GM21723 (cell line): ENCODE results near the gene HPSE2.
"Not testable (repeated sequence)": the region's sequence is repeated elsewhere in the genome, so short reads cannot be mapped to it uniquely, and the experiment has no call there.

Experiments
- ATAC-seq: cut with Tn5 transposase; IDR thresholded peaks from one replicate; pipeline ENCODE4 v1.9.1; 2021; ENCODE audit warnings: mild to moderate bottlenecking, moderate library complexity; ENCODE audit not compliant: unreplicated experiment

The HPSE2 gene

DNA sequence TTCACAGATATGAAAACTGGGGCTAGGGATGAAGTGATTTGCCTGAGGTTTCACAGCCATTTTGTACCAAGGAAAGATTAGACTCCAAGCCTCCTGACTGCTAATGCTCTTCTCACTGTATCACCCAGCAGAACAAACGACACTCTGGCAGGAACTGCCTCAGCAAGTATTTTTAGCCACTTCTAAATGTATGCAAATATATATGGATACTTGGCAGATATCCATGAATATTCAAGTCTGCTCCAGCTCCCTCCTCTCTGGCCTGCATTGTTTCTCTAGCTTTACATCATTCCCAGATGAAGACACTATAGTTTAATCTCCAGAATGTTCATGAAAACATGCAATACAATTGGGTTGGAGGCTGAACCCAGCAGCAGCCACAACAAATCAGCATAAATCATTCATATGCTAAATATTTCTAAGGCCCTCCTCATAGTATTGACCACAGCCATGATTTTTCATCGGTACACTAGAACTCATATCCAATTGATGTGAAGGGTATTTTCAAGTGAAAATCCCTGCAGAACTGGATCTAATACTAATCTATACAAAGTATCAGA, 65.5 kb downstream of the HPSE2 start:
- ATAC-seq, result no peak

DNA sequence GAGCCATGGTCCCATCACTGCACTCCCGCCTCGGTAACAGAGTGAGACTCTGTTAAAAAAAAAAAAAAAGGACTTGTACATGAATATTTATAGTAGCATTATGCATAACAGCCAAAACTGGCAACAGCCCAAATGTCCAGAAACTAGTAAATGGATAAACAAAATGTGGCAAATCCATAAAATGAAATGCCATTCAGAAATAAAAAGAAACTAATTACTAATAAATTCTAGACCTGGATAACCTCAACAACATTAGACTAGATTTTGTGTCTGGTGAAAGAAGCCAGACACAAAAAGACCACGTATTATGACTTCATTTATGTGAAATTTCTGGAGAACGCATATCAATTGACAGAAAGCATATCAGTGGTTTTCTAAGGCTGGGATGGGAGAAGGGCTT, 74.5 kb downstream of the HPSE2 start:
- ATAC-seq, result no peak

DNA sequence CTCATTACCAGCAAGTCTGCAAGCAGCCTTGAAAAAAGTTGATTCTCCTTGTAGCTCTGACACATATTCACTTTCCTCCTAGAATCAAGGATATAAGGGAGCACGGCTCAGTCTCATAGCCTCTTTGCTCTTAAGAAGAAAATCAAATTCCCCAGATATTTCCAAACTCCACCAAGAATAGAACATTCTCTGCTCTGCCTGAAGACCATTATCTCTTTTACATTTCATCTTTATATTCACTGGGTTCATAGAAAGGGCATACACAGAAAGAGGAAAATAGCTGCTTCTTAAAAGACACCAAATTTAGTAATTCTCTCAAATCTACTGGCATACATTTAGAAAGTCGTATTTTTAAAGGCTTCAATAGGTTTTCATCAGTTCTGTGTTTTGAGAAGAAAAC, 92.0 kb downstream of the HPSE2 start:
- no peak for ATAC-seq

DNA sequence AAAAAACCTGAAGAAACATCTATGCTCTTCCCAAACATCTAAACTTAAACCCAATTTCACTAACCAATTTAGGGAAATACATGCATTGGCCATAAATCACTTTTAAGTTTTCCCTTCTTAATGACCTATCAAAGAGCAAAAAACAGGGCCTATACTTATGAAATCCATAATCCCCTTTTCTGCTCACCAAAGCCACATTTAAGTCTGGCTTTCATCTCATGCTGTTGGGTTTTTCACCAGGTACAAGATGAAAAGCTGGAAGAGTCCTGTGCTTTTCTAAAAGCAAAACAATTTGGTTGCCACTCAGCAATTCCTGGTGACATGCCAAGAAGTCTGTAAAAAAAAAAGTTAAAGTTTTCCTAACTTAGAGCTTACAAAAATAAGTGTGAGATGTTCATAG, 92.6 kb downstream of the HPSE2 start:
- ATAC-seq, result no peak

GRCh38 chr10:99132897-99133296, 102.8 kb downstream of the HPSE2 start:
- not testable (repeated sequence) for ATAC-seq

DNA sequence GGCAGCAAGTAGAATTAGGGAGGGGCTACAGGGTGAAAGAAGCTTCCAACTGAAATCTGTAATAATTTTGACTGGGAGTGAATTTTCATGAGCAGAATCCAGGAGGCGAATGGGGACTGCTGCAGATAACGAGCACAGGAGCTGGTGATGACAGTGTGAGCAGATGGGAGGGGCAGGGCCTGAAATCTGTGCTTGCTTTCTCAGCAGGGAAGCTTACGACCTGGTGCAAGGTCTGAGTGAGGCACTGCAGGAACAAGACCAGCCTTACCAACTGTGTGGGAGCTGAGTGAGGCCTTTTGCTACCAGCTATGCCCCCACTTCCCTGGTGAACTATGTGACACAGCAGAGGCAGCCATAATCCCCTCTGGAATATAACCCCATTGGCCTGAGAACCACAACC, 109.8 kb downstream of the HPSE2 start:
- no peak for ATAC-seq

GRCh38 chr10:99124376-99124775, 111.3 kb downstream of the HPSE2 start:
- ATAC-seq, result no peak

- ATAC-seq, result no peak
Measured at GRCh38 chr10:99123851-99124250, 111.8 kb downstream of the HPSE2 start.

GRCh38 chr10:99123336-99123735, 112.3 kb downstream of the HPSE2 start:
- ATAC-seq, result no peak

DNA sequence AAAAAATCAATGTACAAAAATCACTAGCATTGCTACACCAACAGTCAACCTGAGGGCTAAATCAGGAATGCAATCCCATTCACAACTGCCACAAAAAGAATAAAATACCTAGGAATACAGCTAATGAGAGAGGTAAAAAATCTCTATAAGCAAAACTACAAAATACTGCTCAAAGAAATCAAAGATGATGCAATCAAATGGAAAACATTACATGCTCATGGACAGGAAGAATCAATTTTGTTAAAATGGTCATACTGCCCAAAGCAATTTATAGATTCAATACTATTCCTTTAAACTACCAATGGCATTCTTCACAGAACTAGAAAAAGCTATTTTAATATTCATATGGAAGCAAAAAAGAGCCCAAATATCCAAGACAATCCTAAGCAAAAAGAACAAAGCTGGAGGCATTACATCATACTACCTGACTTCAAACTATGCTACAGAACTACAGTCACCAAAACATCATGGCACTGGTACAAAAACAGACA, 116.3 kb downstream of the HPSE2 start:
- no peak for ATAC-seq

GRCh38 chr10:99115703-99116102, 119.9 kb downstream of the HPSE2 start:
- no peak for ATAC-seq

DNA sequence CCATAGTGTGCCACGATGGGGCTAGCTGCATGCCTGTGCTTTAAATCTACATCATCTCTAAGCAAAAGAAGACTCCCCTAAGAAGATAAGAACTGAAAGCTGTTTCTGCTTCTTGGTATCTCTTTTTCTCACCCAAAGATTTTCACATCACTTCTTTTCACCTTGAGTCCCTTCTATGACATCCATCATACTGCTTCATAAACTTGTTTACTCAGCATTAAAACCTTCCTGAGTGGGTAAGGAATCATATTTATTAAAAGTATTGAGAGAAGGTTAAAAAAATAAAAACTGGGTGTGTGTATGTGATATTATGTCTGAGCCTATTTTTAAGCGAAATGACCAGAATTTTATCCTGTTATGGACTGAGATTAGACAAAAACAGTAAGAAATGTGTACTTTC, 150.3 kb downstream of the HPSE2 start:
- no peak for ATAC-seq

DNA sequence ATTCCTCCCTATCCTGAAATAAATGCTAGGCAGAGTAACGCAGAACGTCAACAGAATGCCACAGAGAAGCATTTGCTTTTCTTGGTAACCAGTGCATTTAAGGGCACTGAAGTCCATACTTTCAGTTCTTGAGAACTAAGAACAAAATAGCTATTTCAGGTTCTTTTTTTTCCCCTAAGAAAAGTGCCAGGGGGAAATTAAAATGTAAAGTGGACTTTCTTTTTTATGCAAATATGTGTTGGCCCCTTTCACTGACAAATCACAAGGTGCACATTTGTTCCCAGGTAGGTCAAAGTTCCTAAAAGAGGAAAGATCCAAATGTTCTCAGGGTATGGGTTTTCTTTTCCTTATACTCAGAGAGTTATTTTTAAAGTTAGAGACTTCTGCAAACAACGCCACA, 151.5 kb downstream of the HPSE2 start:
- ATAC-seq, result no peak

DNA sequence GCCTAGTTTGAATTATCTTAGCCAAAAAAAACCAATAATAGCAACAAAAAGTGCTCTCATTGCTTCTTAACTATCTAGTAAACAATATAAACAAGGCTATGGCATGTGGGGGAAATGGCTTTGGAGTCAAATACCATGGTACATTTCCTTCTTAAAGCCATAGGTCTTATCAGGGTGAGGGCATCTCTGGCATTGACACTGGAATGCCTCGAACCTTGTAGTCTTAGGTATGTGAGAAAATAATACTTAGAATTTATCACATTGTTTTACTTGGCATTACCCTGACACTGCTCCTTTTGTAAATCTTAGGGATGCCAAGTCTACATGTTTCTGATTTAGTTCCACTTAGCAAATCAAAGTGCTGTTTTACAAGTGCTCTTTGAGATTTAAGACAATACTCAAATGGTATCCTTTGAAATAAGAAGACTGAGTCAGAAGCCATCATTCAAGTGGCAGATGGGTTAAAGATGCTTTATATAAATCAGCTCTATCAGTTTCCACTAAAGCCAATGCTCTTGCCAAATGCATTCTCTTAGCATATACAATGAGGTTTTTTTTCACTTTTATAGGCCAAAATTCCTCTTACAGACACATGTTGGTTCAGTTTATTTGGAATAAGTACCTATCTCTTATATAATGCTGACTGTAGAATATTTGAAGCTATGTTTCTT, 155.2 kb downstream of the HPSE2 start:
- no peak for ATAC-seq

DNA sequence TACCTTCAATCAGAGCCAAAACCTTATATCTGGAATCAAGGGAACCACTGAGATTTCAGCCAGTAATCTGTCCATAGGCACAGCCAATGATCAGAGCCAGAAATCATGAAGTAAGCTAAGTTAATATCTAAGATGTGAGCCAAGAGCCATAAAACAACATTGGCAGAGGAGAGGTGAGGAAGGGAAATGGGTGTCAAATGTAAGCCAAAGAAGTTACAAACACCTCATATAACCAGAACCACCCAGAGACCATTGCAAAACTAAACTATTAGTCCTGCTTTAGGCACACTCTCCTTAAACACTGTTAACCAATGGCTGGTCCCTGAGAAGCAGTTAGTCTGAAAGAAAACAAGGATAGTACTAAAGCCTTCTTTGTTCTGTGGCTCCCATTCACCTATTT, 173.1 kb downstream of the HPSE2 start:
- ATAC-seq, result no peak

GRCh38 chr10:99058762-99059161, 176.9 kb downstream of the HPSE2 start:
- no peak for ATAC-seq

DNA sequence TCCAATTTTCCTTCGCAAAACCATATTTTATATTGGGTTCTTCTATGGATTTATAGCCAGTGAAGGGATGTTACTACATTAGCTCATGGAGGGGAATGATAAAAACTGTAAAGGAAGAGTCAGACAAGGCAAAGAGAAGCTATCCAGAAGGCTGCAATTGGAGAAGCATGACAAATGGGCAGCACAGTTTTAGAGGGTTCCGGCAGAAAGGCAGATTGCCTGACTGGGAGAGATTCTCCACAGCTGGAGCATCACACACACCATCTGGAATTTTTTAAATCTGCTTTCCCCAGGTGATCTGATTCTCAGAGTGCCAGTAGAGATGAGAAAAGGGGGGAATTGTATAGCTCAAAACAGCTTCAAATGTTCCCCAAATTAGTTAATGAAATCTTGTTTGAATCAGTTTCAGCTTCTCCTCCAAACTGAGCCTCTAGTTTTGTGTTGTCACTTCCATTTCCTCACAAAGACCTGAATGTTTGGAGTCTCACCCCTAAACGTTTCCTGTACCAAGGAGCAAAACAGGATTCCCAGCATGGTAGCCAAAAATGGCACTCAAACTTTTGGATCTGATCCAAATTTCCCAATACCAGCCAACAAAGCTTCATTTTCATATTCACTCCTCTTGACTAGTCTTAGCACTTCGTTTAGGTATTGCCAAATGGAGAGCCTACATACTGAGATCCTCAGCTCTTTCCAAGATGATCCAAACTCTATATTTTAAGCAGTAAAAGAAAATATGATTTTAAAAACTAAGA, 177.5 kb downstream of the HPSE2 start:
- no peak for ATAC-seq

DNA sequence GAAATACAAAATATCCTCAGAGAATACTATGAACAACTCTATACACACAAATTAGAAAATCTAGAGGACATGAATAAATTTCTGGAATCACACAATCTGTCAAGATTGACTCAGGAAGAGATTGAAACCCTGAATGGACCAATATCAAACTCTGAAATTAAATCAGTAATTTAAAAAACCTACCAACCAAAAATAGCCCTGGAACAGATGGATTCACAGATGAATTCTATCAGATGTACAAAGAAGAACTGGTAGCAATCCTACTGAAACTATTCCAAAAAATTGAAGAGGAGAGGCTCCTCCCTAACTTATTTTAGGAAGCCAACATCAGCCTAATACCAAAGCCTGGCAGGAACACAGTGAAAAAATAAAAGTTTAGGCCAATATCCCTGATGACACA, 190.0 kb downstream of the HPSE2 start:
- ATAC-seq, result no peak

DNA sequence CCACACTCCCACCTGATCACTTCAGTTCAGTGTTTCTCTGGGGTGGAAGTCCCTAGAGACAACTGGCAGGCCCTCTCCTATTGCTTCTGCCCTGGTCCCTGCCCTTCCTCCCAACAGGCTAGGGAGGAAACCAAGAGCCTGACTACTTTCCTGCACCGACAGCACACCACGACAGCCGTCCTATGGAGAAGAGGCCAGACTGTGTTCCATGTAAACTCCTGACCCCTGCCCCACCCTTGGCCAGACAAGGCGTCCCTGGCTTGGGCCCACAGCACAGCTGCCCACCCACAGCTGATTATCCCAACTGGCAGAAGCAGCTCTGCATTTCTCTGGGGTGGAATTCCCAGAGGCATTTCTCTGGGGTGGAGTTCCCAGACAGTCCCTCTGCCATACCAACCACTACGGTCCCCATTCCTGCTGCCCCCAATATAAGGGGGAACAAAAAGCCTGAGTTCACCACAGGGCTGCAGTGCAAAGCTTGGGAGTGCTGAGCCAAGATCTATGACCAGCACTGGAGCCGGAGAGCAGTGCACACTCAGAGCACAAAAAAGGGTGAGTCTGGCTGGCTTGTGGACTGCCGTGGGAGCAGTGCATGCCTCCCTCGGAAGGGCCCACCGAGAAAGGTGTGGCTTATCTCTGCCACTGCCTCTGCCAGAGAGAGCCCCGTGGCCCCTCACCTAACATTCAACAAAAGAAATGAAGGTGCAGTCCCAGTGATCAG, 193.4 kb downstream of the HPSE2 start:
- no peak for ATAC-seq

- no peak for ATAC-seq
Measured at GRCh38 chr10:99041468-99041867, 194.2 kb downstream of the HPSE2 start.

DNA sequence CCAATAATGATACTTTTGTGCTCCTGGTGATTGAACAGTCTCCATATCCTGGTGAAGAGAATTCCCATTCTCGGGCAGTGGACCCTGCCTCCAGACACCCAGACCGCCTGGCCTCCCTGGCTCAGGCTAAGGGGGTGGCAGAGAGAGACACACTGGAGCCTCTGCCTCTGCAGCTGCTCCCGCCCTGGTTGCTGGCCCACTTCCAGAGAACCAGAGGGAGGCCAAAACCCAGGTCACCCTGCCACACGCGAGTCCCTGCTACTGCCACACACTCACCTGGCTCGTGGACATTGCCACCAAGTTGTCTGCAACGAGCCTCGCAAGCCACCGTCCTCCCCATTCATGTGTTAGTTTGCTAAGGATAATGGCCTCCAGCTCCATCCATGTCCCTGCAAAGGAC, 221.8 kb downstream of the HPSE2 start:
- no peak for ATAC-seq

- ATAC-seq, result no peak
Measured at GRCh38 chr10:99010286-99010685, 225.4 kb downstream of the HPSE2 start.
